T-cell (primary cell): ENCODE measurements around the gene AVL9. TPM values are rescaled to one million over a fixed set of nuclear protein-coding genes. Genes with fewer than 3 reads are reported as not detected.

Source experiments
- ATAC-seq, 4 experiments: fragments of 200-7000 bp in 3 of 4; fragments of 150-1000 bp in 1 of 4; cut with Tn5 transposase; replicated peaks in 1 of 4; 1 replicate in 3 of 4; 2 replicates in 1 of 4; pipeline ENCODE4 v1.10.0; 2021; ENCODE audit warnings: moderate library complexity in 3 of 4, mild to moderate bottlenecking in 2 of 4, moderate number of reproducible peaks in 1 of 4
- CTCF ChIA-PET, 2 donors: fragments of 300-600 bp; sonication (Branson Sonifier 250); formaldehyde crosslinking; loops; one replicate each; lab custom pipeline; 2022; ENCODE audit warnings: antibody characterized with exemption in 2 of 2; lab: Charles Lee
- POLR2A ChIA-PET, 2 donors: fragments of 300-600 bp; sonication (Branson Sonifier 250); formaldehyde crosslinking; loops; one replicate each; lab custom pipeline; 2022; ENCODE audit warnings: antibody characterized with exemption in 2 of 2; lab: Charles Lee
- DNase-seq, 35 experiments: peaks; one replicate each; pipeline versions ENCODE4 v3.0.0 to v3.0.0-alpha.2; 2013 to 2023
- H3K27ac ChIP-seq: one replicate; pipeline ENCODE4 v1.5.1; 2013; ENCODE audit warnings: low read length
- H3K27me3 ChIP-seq, 2 experiments: replicated peaks in 1 of 2; 1 replicate in 1 of 2; 2 replicates in 1 of 2; pipeline versions ENCODE4 v1.6.1 to v1.7.0; 2013; ENCODE audit warnings: low read length in 1 of 2, mixed read lengths in 1 of 2; ENCODE audit not compliant: control insufficient read depth in 2 of 2, insufficient read depth in 2 of 2; ENCODE audit errors: extremely low read depth in 1 of 2
- H3K36me3 ChIP-seq, 2 donors: 1 replicate in 1 of 2; 2 replicates in 1 of 2; pipeline versions ENCODE4 v1.6.1 to v1.7.0; 2013; ENCODE audit warnings: low read length in 1 of 2; ENCODE audit not compliant: control insufficient read depth in 2 of 2, insufficient read depth in 1 of 2; ENCODE audit errors: extremely low read depth in 1 of 2
- H3K4me1 ChIP-seq, 2 experiments: 1 replicate in 1 of 2; 2 replicates in 1 of 2; pipeline versions ENCODE4 v1.6.1 to v1.7.0; 2013; ENCODE audit warnings: low read length in 2 of 2, mixed read lengths in 1 of 2; ENCODE audit not compliant: insufficient read depth in 2 of 2, control insufficient read depth in 1 of 2; ENCODE audit errors: extremely low read depth in 1 of 2
- H3K4me3 ChIP-seq, 2 donors: 1 replicate in 1 of 2; 2 replicates in 1 of 2; pipeline versions ENCODE4 v1.5.1 to v1.7.0; 2013; ENCODE audit warnings: mild to moderate bottlenecking in 2 of 2, low read length in 1 of 2, moderate library complexity in 1 of 2; ENCODE audit not compliant: control insufficient read depth in 1 of 2; ENCODE audit errors: extremely low read depth in 1 of 2
- H3K9me3 ChIP-seq: 2 replicates; pipeline ENCODE4 v1.7.0; 2013
- H3K27ac Mint-ChIP-seq, 2 donors: one replicate each; pipeline ENCODE4 v1.8.0; 2020 to 2021; ENCODE audit warnings: mild to moderate bottlenecking in 2 of 2, mixed read lengths in 2 of 2
- H3K27me3 Mint-ChIP-seq, 2 donors: one replicate each; pipeline ENCODE4 v1.8.0; 2021 to 2022; ENCODE audit warnings: mixed read lengths in 2 of 2
- H3K36me3 Mint-ChIP-seq: one replicate; pipeline ENCODE4 v1.8.0; 2021; ENCODE audit warnings: mixed read lengths
- H3K4me1 Mint-ChIP-seq, 3 donors: one replicate each; pipeline ENCODE4 v1.8.0; 2020 to 2022; ENCODE audit warnings: mixed read lengths in 3 of 3, mild to moderate bottlenecking in 1 of 3
- H3K4me3 Mint-ChIP-seq, 3 donors: one replicate each; pipeline ENCODE4 v1.8.0; 2020 to 2022; ENCODE audit warnings: mild to moderate bottlenecking in 3 of 3, mixed read lengths in 3 of 3, moderate library complexity in 3 of 3
- H3K9me3 Mint-ChIP-seq, 3 donors: one replicate each; pipeline ENCODE4 v1.8.0; 2020 to 2022; ENCODE audit warnings: mixed read lengths in 3 of 3
- WGBS: methylation state at CpG from one replicate; pipeline ENCODE4 v1.1.5; 2013; ENCODE audit warnings: missing lambda C conversion rate; ENCODE audit not compliant: insufficient coverage; 5-methylcytosine and 5-hydroxymethylcytosine counted together
- total RNA-seq, 35 experiments: library from RNA in 6 of 35; stranded (reverse) in 6 of 35; fragments of 120-200 nt in 1 of 35; gene quantifications; one replicate each; pipeline versions ENCODE4 v1.2.1 to v1.2.4 and lab custom pipeline; 2013 to 2026

The AVL9 gene
- total RNA-seq, 5 donors from 2014 or later (not counting 1 experiment from before 2014, with no cell fraction given), result 39.3 to 44.9 (median 39.7) TPM

DNA sequence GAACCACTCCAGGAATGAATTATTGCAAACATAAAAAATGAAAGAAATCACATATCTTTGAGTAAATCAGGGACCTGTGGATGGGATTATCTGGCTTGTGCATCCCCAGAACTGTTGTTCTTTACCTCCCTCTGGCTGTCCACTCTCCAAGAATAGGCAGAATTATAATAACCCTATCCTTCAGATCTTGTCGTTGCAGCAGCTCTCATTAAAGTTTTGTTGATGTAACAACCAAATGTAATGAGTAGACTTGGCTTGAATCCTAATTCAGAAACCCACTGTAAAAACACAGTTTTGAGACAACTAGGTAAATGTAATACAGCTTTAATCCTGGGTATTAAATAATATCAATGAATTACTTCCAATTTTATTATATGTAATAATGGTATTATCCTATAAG is 21.3 kb upstream of the AVL9 start:
- WGBS, result no CpG with 5 or more reads among the region's 1 CpG
- CTCF ChIA-PET, result no interaction called here

DNA sequence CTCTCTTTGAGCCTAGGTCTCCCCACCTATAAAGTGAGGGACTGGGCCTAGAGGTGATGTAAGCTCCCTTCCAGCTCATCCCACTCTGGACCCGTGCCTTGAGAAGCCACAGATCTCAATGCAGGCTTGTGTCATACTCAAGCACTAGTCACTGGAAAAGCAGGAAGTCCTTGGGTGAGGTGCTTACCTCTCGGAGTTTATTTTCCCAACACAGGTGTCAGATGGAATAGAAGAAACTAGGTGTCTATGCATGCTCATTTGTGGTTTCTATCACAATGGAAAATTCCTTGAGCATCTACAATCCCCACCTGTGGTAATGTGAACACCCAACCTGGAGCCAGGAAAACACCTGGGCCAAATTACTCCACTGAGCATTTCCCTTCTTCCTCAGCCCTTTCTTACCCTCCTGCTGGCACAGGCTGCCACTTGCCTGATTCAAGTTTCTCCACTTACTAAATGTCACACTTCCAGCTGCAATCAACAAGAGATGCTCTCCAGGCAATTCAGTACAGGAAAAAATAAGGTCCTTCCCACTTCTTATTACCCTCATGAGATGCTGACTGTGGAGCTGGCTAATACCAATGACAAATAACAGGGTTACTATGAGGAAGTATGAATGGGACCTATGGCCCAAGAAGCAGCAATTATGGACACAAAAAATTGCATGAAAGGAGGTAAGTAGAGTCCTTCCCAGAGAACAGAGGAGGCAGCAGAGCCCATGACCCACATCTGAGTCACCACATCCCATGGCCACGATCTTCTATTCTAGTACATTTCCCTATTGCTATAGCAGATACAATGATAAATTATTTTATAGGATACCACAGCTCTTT is 18.3 kb upstream of the AVL9 start:
- peaks cover 0 to 7% (median 0%) of the 10 kb centered on the region in 3 donors for H3K4me1 Mint-ChIP-seq
- no peaks in the 10 kb centered on the region for H3K9me3 Mint-ChIP-seq

More for the DNA sequence above, 21.3 kb upstream of the AVL9 start:
- no peaks in the 10 kb centered on the region for H3K4me1 Mint-ChIP-seq
- no peak overlapping the region for H3K4me3 ChIP-seq
- no peak overlapping the region for H3K4me3 Mint-ChIP-seq
- no peaks in the 10 kb centered on the region for H3K36me3 ChIP-seq
- no peak overlapping the region for H3K27ac ChIP-seq
- H3K27ac Mint-ChIP-seq, result no peak overlapping the region
- ATAC-seq (no peak), DNase-seq (no peak)
- H3K27me3 ChIP-seq, result peaks cover 0 to 3% of the 10 kb centered on the region in 2 experiments
- no peaks in the 10 kb centered on the region for H3K9me3 Mint-ChIP-seq
- POLR2A ChIA-PET, result interaction anchor here in 1 of 2 donors (0.5 kb wide), 1 partner anchor 1030 kb away, joined by 4 read pairs; no protein-coding TSS in a partner anchor
- no peaks in the 10 kb centered on the region for H3K9me3 ChIP-seq
- H3K4me1 ChIP-seq, result no peaks in the 10 kb centered on the region
- no peaks in the 10 kb centered on the region for H3K36me3 Mint-ChIP-seq
- H3K27me3 Mint-ChIP-seq, result peaks cover 4 to 11% of the 10 kb centered on the region in 2 donors

DNA sequence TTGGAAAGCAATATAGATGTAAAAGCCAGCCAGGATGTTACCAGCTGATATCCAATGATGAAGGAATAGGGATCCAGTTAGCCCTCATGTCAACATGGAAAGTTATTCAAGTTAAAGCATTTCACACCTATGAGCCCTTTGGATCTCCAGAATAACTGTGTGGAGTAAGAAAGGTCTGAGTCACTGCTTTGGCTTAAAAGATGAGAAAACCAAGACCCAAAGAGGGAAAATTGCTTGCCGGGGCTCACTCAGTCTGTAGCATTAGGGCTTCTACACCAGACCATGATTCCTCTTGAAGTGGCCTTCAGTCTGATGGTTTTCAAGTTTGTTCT is 17.7 kb upstream of the AVL9 start:
- ChIA-PET POLR2A (no interaction called here), CTCF (no interaction called here)
- H3K36me3 ChIP-seq, result no peaks in the 10 kb centered on the region
- Mint-ChIP-seq H3K4me3 (no peak overlapping the region), H3K9me3 (no peaks in the 10 kb centered on the region), H3K4me1 (peaks cover 0 to 7% (median 0%) of the 10 kb centered on the region in 3 donors), H3K36me3 (no peaks in the 10 kb centered on the region), H3K27ac (no peak overlapping the region), H3K27me3 (peaks cover 4 to 5% of the 10 kb centered on the region in 2 donors)
- DNase-seq, result no peak
- H3K9me3 ChIP-seq, result no peaks in the 10 kb centered on the region
- no peaks in the 10 kb centered on the region for H3K4me1 ChIP-seq
- H3K27me3 ChIP-seq, result no peaks in the 10 kb centered on the region
- no peak for ATAC-seq
- no peak overlapping the region for H3K4me3 ChIP-seq
- H3K27ac ChIP-seq, result no peak overlapping the region
- WGBS, result 100% methylated on average over 1 of the region's 1 CpG

More for the DNA sequence above, 18.3 kb upstream of the AVL9 start:
- no CpG with 5 or more reads among the region's 3 CpGs for WGBS
- Mint-ChIP-seq H3K27me3 (peaks cover 4 to 6% of the 10 kb centered on the region in 2 donors), H3K27ac (no peak overlapping the region), H3K4me3 (no peak overlapping the region), H3K36me3 (no peaks in the 10 kb centered on the region)
- Histone ChIP-seq H3K36me3 (no peaks in the 10 kb centered on the region), H3K27me3 (no peaks in the 10 kb centered on the region), H3K4me3 (no peak overlapping the region), H3K4me1 (no peaks in the 10 kb centered on the region), H3K9me3 (no peaks in the 10 kb centered on the region), H3K27ac (no peak overlapping the region)
- DNase-seq (no peak), ATAC-seq (no peak)
- ChIA-PET CTCF (no interaction called here), POLR2A (no interaction called here)

DNA sequence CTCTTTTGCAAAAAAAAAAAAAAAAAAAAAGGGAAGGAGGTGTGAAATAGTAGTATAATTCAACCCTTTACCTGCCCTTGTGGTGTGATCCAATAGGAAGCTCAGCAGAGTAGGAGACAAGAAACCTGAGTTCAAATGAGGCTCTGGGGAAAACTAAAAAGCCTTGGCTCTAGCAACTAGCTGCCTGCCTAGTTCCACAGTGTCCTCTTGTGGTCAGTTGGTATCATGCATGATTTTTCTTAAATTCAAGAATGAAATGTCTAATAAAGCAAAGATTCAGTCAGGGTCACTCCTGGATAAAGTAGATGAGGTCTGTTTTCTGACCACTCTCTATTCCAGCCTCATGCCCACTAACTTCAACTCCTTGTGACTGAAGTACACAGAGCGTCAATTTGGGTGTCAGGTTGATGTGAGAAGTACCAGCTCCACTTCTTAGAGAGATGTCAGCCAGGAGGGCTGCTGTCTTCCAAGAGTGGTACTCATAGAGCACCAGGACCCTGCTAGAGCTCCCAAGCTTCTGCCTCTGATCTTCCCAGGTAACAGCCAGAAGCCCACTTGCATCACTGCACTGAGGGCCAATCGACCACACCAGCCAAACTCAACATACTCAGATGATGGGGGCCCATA is 15.6 kb upstream of the AVL9 start:
- no CpG with 5 or more reads among the region's 2 CpGs for WGBS
- ATAC-seq (no peak), DNase-seq (peak in 1 of 35 experiments; percentile 45)
- ChIA-PET CTCF (interaction anchor here (0.6 to 1.3 kb wide), 7 partner anchors 12 to 269 kb away, joined by 3 to 10 read pairs (median 5); partner anchors contain the start of gene AVL9 (in 1 of the 2)), POLR2A (no interaction called here)
- Mint-ChIP-seq H3K4me3 (no peak overlapping the region), H3K4me1 (peaks cover 0 to 7% (median 0%) of the 10 kb centered on the region in 3 donors), H3K9me3 (no peaks in the 10 kb centered on the region), H3K36me3 (no peaks in the 10 kb centered on the region), H3K27me3 (peaks cover under 1 to 4% of the 10 kb centered on the region in 2 donors), H3K27ac (no peak overlapping the region)
- Histone ChIP-seq H3K36me3 (no peaks in the 10 kb centered on the region), H3K27ac (no peak overlapping the region), H3K4me3 (no peak overlapping the region), H3K27me3 (no peaks in the 10 kb centered on the region), H3K4me1 (no peaks in the 10 kb centered on the region), H3K9me3 (no peaks in the 10 kb centered on the region)

DNA sequence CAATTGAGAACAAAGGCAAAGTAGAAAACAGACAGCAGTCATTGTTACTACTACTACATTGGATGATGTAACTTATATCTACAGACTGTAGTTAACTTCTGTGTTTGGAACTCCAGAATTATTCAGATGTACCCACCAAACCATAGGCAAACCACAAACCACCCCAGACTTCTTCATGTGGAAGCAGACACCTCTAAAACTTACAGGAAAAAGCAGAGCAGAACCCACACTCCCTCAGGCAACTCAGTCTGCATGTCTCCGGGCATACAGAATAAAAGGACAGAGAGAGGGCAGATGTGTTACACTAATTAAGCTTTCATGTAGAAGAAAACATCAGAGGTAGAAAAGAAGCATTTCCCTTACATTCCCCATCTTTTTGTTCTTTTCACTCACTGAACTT is 14.1 kb upstream of the AVL9 start:
- CTCF ChIA-PET, result no interaction called here
- Mint-ChIP-seq H3K4me3 (no peak overlapping the region), H3K27me3 (no peaks in the 10 kb centered on the region), H3K9me3 (no peaks in the 10 kb centered on the region), H3K36me3 (peaks cover 5% of the 10 kb centered on the region), H3K4me1 (peaks cover 0 to 7% (median 0%) of the 10 kb centered on the region in 3 donors), H3K27ac (no peak overlapping the region)
- H3K27ac ChIP-seq, result no peak overlapping the region
- no peaks in the 10 kb centered on the region for H3K4me1 ChIP-seq
- no peak overlapping the region for H3K4me3 ChIP-seq
- DNase-seq (no peak), ATAC-seq (no peak)
- no peaks in the 10 kb centered on the region for H3K27me3 ChIP-seq
- H3K9me3 ChIP-seq, result no peaks in the 10 kb centered on the region
- no CpG with 5 or more reads among the region's 1 CpG for WGBS
- H3K36me3 ChIP-seq, result no peaks in the 10 kb centered on the region
- POLR2A ChIA-PET, result no interaction called here

DNA sequence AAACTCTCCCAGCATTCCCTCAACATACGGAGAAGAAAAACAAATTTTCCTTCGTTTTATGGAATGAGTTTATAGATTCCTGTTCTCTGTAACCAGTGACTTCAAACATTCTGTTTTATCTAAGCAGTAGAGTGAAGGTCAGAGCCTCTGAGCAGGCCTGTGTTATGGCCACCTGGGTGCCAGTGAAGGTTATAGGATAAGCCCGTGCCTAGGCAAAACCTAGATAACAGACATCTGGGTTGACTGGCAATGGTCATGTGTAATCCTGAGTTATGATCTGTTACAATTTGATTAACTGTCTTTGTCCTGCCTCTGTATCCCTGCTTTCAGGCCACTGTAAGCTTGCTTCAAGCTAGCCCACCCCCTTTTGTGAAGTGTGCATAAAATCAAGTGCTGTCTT is 13.4 kb upstream of the AVL9 start:
- no peak overlapping the region for H3K27ac ChIP-seq
- H3K4me1 ChIP-seq, result no peaks in the 10 kb centered on the region
- no peak overlapping the region for H3K4me3 ChIP-seq
- H3K36me3 ChIP-seq, result peaks cover 0 to under 1% of the 10 kb centered on the region in 2 donors
- Mint-ChIP-seq H3K36me3 (peaks cover 5% of the 10 kb centered on the region), H3K27me3 (no peaks in the 10 kb centered on the region), H3K27ac (no peak overlapping the region), H3K4me3 (no peak overlapping the region), H3K9me3 (no peaks in the 10 kb centered on the region), H3K4me1 (peaks cover 0 to 7% (median 0%) of the 10 kb centered on the region in 3 donors)
- ATAC-seq, result no peak
- no peak for DNase-seq
- WGBS, result no CpG with 5 or more reads among the region's 3 CpGs
- ChIA-PET POLR2A (no interaction called here), CTCF (no interaction called here)
- H3K9me3 ChIP-seq, result no peaks in the 10 kb centered on the region
- no peaks in the 10 kb centered on the region for H3K27me3 ChIP-seq
